A549 (cell line): ENCODE data around the gene TGIF1. TPM values are rescaled to one million over a fixed set of nuclear protein-coding genes. Genes with fewer than 3 reads are reported as not detected.

Source experiments
- EP300 ChIP-seq, 2 experiments: fragments of >200 bp; sonication (Bioruptor Twin); formaldehyde crosslinking; IDR thresholded peaks; 2 replicates in 1 of 2; 3 replicates in 1 of 2; pipeline ENCODE4 v1.6.1; 2016 to 2017
- polyA plus RNA-seq, 4 experiments: library from polyadenylated mRNA; depleted of rRNA in 3 of 4; stranded (reverse); fragments of >200 nt; fragmentation: RNase III in 1 of 4; extraction: RNeasy Plus Mini Kit Qiagen cat#74134 plus additional on column Dnase treatment in 1 of 4; gene quantifications; 2 replicates in 3 of 4; 3 replicates in 1 of 4; pipeline ENCODE4 v1.2.3, GENCODE V29; 2011 to 2017

Gene TGIF1
- polyA plus RNA-seq, 2 of the 4 experiments (the other 2 are of a cell fraction): 160 to 174 TPM

DNA sequence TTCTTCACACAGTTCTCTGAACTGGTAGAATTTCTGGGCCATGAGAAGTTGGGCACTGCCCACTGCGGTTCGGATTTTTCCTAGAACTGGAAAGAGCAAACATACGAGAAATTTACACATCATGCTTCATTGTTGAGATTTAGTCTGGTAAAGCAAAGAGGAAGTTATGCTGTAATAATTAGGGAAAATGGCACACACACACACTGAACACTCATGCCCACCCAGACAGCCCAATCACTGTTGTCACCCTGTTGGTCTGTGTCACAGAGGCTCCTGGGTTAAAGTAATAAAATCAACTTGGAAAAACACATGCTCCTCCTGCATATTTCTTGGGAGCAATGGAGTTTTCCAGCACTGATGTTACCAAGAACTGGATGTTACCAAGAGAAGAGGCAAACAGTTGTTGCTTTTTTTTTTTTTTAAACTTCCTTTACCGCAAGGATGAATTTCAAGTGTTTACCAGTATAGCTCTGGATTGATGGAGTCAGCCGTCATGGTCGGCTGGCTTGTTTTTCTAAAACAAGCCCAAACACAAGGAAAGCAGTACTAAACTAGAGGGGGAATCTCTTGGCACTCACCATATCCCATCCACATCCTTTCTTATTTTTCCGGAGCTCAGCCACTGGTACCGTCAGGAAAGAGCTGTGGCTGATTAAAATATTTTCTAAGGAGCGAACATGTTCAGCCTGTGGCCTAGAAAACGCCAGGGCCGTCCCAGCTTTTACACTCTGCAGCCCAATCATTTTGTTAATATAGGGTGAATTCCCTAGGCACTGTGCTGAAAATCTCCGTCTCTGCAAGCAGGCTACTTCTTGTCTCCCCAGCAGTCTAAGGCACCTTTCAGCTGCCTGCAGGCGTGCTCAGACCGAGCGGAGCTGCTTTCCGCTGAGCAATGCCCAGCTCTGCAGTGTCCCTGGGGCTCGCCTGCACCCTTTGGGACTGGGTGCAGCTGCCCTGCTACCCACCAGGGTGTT lies 58.9 kb downstream of the TGIF1 start (continued):
- no peak for TF ChIP-seq EP300 (IDR thresholded peaks at IDR 0.05)
- TF ChIP-seq, all 56 proteins: peak for 0

Other genes starting within 250 kb of the TGIF1 start
- 0.30 and 0.36 TPM in 2 replicates for gene MYOM1, start 230.2 kb upstream of the TGIF1 start, polyA plus RNA-seq (2011; rRNA removed)
- gene MYOM1, start 230.2 kb upstream of the TGIF1 start, polyA plus RNA-seq (2017; fragmentation: RNase III; extraction: RNeasy Plus Mini Kit Qiagen cat#74134 plus additional on column Dnase treatment): 0.18 to 0.34 TPM (median 0.33 TPM) in 3 replicates
- gene MYL12A, start 202.4 kb upstream of the TGIF1 start, polyA plus RNA-seq (2011; rRNA removed): 446 and 510 TPM in 2 replicates
- gene MYL12A, start 202.4 kb upstream of the TGIF1 start, polyA plus RNA-seq (2017; fragmentation: RNase III; extraction: RNeasy Plus Mini Kit Qiagen cat#74134 plus additional on column Dnase treatment): 514 to 544 TPM (median 539 TPM) in 3 replicates
- 484 and 498 TPM in 2 replicates for gene MYL12B, start 188.0 kb upstream of the TGIF1 start, polyA plus RNA-seq (2011; rRNA removed)
- 419 to 437 TPM (median 426 TPM) in 3 replicates for gene MYL12B, start 188.0 kb upstream of the TGIF1 start, polyA plus RNA-seq (2017; fragmentation: RNase III; extraction: RNeasy Plus Mini Kit Qiagen cat#74134 plus additional on column Dnase treatment)